ENCODE measurements around the gene NMRK2. TPM values are rescaled to one million over a fixed set of nuclear protein-coding genes. Genes with fewer than 3 reads are reported as not detected.

The NMRK2 gene, protein sequence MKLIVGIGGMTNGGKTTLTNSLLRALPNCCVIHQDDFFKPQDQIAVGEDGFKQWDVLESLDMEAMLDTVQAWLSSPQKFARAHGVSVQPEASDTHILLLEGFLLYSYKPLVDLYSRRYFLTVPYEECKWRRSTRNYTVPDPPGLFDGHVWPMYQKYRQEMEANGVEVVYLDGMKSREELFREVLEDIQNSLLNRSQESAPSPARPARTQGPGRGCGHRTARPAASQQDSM
- not detected in 2 replicates for total RNA-seq

DNA sequence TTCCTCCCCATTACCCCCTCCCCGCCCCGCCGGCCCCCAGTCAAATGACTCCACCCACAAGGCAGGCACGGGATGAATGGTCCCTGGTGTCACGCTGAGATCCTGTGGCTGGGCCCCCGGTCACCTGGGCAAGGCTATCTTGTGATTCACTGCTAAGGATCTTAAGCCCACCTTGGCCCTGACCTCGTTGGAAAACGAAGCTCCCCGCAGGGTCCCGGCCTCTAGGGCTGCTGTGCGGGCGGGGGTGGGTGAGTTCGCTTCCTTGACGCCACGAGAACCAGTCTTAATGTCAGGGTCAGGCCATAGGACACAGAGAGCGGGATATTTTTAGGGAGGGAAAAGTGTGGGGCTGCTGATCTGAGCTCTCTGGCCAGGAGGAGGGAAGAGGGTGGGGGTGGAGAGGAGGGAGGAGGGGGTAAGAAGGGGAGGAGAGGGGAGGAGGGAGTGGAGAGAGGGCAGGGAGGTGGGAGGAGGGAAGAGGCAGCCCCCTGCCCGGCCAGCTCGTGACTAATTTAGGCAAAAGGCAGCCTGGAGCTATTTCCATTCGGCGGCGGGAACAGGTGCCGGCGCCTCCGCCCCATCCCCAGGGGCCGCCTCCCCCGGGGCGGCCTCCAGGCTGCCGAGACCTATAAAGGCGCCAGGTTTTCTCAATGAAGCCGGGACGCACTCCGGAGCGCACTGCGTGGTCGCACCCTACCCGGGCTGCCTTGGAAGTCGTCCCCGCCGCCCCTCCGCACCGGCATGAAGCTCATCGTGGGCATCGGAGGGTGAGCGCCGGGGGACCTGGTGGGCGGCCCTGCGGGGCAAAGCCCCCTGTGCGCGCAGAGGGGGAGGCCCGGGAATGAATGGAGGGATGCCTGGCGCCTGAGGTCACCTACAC, at the start of gene NMRK2:
TSS of gene NMRK2 (plus strand) at position 139 of the 880 bp plus-strand sequence. CDS start at position 742, 603 bp downstream.

DNA sequence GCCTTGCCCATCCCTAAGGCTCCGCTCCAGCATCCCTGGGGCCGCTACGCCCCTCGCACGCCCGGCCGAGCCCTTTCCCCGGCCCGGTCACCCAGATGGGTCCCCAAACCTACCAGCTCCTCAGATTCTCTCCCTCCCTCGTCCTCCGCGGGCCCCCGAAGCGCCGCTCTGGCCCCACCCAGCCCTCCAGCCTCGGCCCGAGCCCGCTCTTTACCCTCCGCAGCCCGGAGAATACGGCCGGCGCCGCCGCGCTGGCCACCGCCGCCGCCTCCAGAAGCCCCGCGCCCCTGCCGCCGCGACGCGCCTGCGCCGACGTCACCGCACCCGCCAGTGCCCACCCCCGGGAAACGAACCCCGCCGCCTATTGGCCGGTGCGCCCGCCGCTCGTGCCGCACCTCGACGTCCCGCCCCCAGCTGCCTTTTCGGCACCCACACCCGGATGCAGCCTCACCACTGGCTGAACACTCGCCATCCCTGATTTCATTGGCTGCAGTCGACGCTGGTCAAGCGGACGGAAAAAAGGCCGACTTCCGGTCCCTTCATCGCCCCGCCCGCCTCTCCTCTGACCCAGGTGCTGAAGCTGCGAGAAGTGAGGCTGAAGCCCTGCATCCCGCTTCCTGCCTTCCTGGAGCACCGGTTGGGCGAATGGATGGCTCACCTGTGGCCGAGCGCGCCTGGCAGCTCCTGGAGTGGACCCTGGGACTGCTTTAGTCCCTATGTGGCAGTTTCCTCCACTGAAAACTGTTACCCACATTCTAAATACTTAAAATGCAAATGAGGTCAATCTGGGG, 38.1 kb downstream of the NMRK2 start, which contains the start of gene DAPK3:
TSS of gene DAPK3 (minus strand) at position 292 of the 791 bp plus-strand sequence. CDS start 1,364 bp downstream, outside the sequence.

DNA sequence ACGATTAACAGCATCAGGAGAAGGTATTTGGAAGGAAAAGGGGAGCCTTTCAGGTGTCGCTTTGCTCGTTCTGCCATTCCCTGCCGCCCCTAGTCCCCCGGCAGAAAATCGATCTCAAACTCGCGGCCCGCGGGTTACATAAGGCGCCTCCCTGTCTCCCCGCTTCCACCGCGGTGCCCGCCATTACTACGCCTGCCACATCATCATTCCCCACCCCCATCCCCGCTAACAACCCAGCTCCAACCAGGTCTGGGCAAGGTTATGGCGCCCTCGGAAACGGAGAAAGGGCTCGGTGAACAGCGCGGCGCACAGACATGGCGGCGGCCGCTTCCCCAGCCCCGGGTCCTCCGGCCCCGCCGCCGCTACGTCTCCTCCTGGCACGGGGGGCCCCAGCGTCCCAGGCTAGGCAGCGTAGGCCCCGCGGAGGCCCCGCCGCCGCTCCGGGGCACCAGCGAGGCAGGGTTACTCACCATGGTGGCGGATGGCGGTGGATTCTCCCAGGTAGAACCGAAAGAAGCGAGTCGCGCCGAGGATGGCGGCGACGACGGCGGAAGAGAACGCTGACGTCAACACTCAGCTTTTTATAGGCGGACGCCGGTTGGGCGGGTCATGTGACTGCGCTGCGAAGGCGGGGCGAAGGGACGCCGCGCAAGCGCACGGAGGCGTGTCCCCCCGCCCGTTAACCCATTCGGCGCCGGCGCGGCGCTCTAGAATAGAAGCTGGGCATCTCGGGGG, 52.2 kb downstream of the NMRK2 start, which contains the start of gene EEF2:
TSS of gene EEF2 (minus strand) at position 556 of the 735 bp plus-strand sequence. CDS start at position 473, 83 bp downstream.

Other genes starting within 250 kb of the NMRK2 start
- 17.5 and 34.1 TPM in 2 replicates for gene PIP5K1C, start 232.6 kb upstream of the NMRK2 start, total RNA-seq
- not detected in 2 replicates for gene TJP3, start 224.7 kb upstream of the NMRK2 start, total RNA-seq
- 13.8 and 19.8 TPM in 2 replicates for gene APBA3, start 171.4 kb upstream of the NMRK2 start, total RNA-seq
- gene MRPL54, start 170.4 kb upstream of the NMRK2 start, total RNA-seq = 49.8 and 52.0 TPM in 2 replicates
- gene RAX2, start 160.8 kb upstream of the NMRK2 start, total RNA-seq = not detected in 2 replicates
- gene MATK, start 146.7 kb upstream of the NMRK2 start, total RNA-seq = not detected in 2 replicates
- not detected in 2 replicates for gene ZFR2, start 64.0 kb upstream of the NMRK2 start, total RNA-seq
- gene ATCAY, start 52.4 kb upstream of the NMRK2 start, total RNA-seq = not detected in 2 replicates
- gene DAPK3, start 38.0 kb downstream of the NMRK2 start, total RNA-seq = 170 and 222 TPM in 2 replicates
- gene EEF2, start 52.4 kb downstream of the NMRK2 start, total RNA-seq = 2,645 and 3,536 TPM in 2 replicates
- 24.5 and 24.6 TPM in 2 replicates for gene PIAS4, start 74.7 kb downstream of the NMRK2 start, total RNA-seq
- 8.4 and 15.1 TPM in 2 replicates for gene ZBTB7A, start 133.8 kb downstream of the NMRK2 start, total RNA-seq
- 178 and 202 TPM in 2 replicates for gene MAP2K2, start 191.1 kb downstream of the NMRK2 start, total RNA-seq
- gene CREB3L3, start 220.6 kb downstream of the NMRK2 start, total RNA-seq = not detected in 2 replicates
- gene SIRT6, start 249.5 kb downstream of the NMRK2 start, total RNA-seq = 8.9 and 11.7 TPM in 2 replicates
- gene ANKRD24, start 249.6 kb downstream of the NMRK2 start, total RNA-seq = 0.18 and 0.38 TPM in 2 replicates